GM23338 (cell line): ENCODE results near the gene CBX8.

Experiments used
- EZH2 ChIP-seq: fragments of 200-600 bp; sonication (generic); IDR thresholded peaks from one replicate; pipeline ENCODE4 v1.8.0; 2017; ENCODE audit warnings: antibody characterized with exemption, mild to moderate bottlenecking, low read depth; ENCODE audit not compliant: unreplicated experiment
- NANOG ChIP-seq: IDR thresholded peaks from 2 replicates; pipeline ENCODE4 v1.6.1; 2016; ENCODE audit warnings: antibody characterized with exemption, borderline replicate concordance
- POLR2AphosphoS5 ChIP-seq: IDR thresholded peaks from 2 replicates; pipeline ENCODE4 v1.6.1; 2016; ENCODE audit warnings: antibody characterized with exemption, low read depth
- TF ChIP-seq, protein P1 (sequence below), 2 experiments: fragments of 200-600 bp in 1 of 2; sonication (generic) in 1 of 2; conservative IDR thresholded peaks; 2 replicates each; pipeline versions ENCODE4 v1.5.1 to v1.6.1; 2016 to 2017; ENCODE audit warnings: antibody characterized with exemption in 2 of 2, low read depth in 2 of 2, mild to moderate bottlenecking in 2 of 2, moderate library complexity in 1 of 2

DNA sequence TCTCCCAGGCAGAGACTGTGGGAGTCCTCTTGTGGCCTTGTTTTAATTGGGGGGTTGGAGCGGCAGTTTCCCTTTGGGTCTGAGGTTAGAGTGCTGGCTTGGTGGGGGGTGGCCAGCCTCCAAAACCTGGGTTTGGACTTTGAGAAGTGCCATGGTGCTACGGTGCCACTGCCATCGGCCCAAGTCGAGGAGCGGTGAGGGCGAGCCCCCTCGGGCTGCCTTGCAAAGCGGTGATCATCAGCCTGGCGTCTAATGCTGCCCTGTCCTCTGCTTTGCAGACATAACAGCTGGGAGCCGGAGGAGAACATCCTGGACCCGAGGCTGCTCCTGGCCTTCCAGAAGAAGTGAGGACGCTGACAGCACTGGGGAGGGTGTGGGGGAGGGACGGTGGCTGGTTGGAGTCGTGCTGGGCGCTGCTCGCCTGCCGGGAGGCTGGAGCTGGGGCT, 17.8 kb downstream of the CBX8 start:
- TF ChIP-seq, protein P1, sequence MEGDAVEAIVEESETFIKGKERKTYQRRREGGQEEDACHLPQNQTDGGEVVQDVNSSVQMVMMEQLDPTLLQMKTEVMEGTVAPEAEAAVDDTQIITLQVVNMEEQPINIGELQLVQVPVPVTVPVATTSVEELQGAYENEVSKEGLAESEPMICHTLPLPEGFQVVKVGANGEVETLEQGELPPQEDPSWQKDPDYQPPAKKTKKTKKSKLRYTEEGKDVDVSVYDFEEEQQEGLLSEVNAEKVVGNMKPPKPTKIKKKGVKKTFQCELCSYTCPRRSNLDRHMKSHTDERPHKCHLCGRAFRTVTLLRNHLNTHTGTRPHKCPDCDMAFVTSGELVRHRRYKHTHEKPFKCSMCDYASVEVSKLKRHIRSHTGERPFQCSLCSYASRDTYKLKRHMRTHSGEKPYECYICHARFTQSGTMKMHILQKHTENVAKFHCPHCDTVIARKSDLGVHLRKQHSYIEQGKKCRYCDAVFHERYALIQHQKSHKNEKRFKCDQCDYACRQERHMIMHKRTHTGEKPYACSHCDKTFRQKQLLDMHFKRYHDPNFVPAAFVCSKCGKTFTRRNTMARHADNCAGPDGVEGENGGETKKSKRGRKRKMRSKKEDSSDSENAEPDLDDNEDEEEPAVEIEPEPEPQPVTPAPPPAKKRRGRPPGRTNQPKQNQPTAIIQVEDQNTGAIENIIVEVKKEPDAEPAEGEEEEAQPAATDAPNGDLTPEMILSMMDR (conservative IDR thresholded peaks at IDR 0.05; ENCODE audit: low read depth in 2 of 2): no peak
- no peak for TF ChIP-seq POLR2AphosphoS5
- no peak for TF ChIP-seq NANOG
- TF ChIP-seq EZH2: no peak
